HCT116 (cell line): ENCODE measurements around the gene UQCRC1. TPM values are rescaled to one million over a fixed set of nuclear protein-coding genes. Genes with fewer than 3 reads are reported as not detected.

Experiments
- ATAC-seq: fragments of 200-7000 bp; cut with Tn5 transposase; 2 replicates; pipeline ENCODE4 v1.9.1; 2020; ENCODE audit warnings: mild to moderate bottlenecking, moderate library complexity
- BruUV-seq: library from RNA; stranded (reverse); fragments of 400-500 nt; replicated peaks from 2 replicates; lab custom pipeline; 2021; lab: Mats Ljungman, UMichigan
- CTCF ChIA-PET: fragments of 300-600 bp; sonication (Branson Sonifier 250); formaldehyde crosslinking; loops from one replicate; lab custom pipeline; 2021; ENCODE audit warnings: antibody characterized with exemption; lab: Charles Lee
- POLR2A ChIA-PET: fragments of 300-600, 350-600 bp; sonication (Branson Sonifier 250); formaldehyde crosslinking; loops from one replicate; lab custom pipeline; 2021; ENCODE audit warnings: antibody characterized with exemption; lab: Charles Lee
- RAD21 ChIA-PET, 2 experiments: fragments of 300-600 bp; sonication (Branson Sonifier 250); formaldehyde crosslinking; loops; one replicate each; lab custom pipeline; 2023; ENCODE audit warnings: low total read pairs in 2 of 2; ENCODE audit not compliant: uncharacterized antibody in 2 of 2, unreplicated experiment in 2 of 2, low non-redundant PET in 1 of 2; lab: Charles Lee
- DNase-seq: peaks from one replicate; pipeline ENCODE4 v3.0.0-alpha.2; 2010; ENCODE audit warnings: low read depth, low spot score
- H2AFZ ChIP-seq: fragments of 200-600 bp; shearing (Covaris generic), sonication (generic); 2 replicates; pipeline ENCODE4 v1.6.1; 2017; ENCODE audit warnings: low read depth, mixed run types, mixed read lengths, antibody characterized with exemption, low read length; ENCODE audit not compliant: poor library complexity, severe bottlenecking
- H3K27ac ChIP-seq: 2 replicates; pipeline ENCODE4 v1.5.1; 2012; ENCODE audit warnings: low read depth, low read length
- H3K27me3 ChIP-seq: fragments of 200-600 bp; sonication (generic); 2 replicates; pipeline ENCODE4 v1.6.1; 2016; ENCODE audit warnings: mixed run types, low read length, mixed read lengths; ENCODE audit not compliant: insufficient read depth
- H3K36me3 ChIP-seq, 2 experiments: fragments of 200-500 bp in 1 of 2; fragments of 200-600 bp in 1 of 2; sonication (Bioruptor generic) in 1 of 2; sonication (generic) in 1 of 2; 2 replicates each; pipeline versions ENCODE4 v1.5.1 to v1.6.1; 2014 to 2016; ENCODE audit warnings: low read length in 2 of 2, inconsistent platforms in 1 of 2, mixed read lengths in 1 of 2, mixed run types in 1 of 2; ENCODE audit not compliant: insufficient read depth in 2 of 2, control insufficient read depth in 1 of 2
- H3K4me1 ChIP-seq, 2 experiments: fragments of 200-600 bp in 1 of 2; sonication (generic) in 1 of 2; 2 replicates each; pipeline versions ENCODE4 v1.5.1 to v1.6.1; 2012 to 2017; ENCODE audit warnings: low read length in 2 of 2, inconsistent platforms in 1 of 2, mild to moderate bottlenecking in 1 of 2, mixed read lengths in 1 of 2, mixed run types in 1 of 2, moderate library complexity in 1 of 2; ENCODE audit not compliant: insufficient read depth in 2 of 2, control insufficient read depth in 1 of 2
- H3K4me2 ChIP-seq: fragments of 200-600 bp; sonication (generic); 2 replicates; pipeline ENCODE4 v1.6.1; 2017; ENCODE audit warnings: mixed run types, low read length, mixed read lengths
- H3K4me3 ChIP-seq, 2 experiments: fragments of 200-600 bp in 1 of 2; sonication (generic) in 1 of 2; replicated peaks in 1 of 2; 2 replicates each; pipeline ENCODE4 v1.5.1; 2011 to 2016; ENCODE audit warnings: low read length in 2 of 2, control low read depth in 1 of 2, low read depth in 1 of 2, mild to moderate bottlenecking in 1 of 2, mixed read lengths in 1 of 2, mixed run types in 1 of 2
- H3K79me2 ChIP-seq: fragments of 200-600 bp; sonication (generic); 2 replicates; pipeline ENCODE4 v1.6.1; 2017; ENCODE audit warnings: mild to moderate bottlenecking, mixed run types, low read length, moderate library complexity, mixed read lengths; ENCODE audit not compliant: insufficient read depth
- H3K9ac ChIP-seq: fragments of 200-600 bp; sonication (generic); 2 replicates; pipeline ENCODE4 v1.6.1; 2016; ENCODE audit warnings: low read length, mixed read lengths
- H3K9me2 ChIP-seq: fragments of 200-600 bp; sonication (generic), shearing (Covaris generic); 2 replicates; pipeline ENCODE4 v1.6.1; 2017; ENCODE audit warnings: mixed run types, mild to moderate bottlenecking, moderate library complexity; ENCODE audit not compliant: insufficient read depth
- H3K9me3 ChIP-seq, 2 experiments: fragments of 200-500 bp in 1 of 2; fragments of 200-600 bp in 1 of 2; sonication (Bioruptor generic) in 1 of 2; sonication (generic) in 1 of 2; 2 replicates each; pipeline ENCODE4 v1.6.1; 2014 to 2017; ENCODE audit warnings: low read length in 2 of 2, mixed read lengths in 2 of 2, inconsistent platforms in 1 of 2, low read depth in 1 of 2, mild to moderate bottlenecking in 1 of 2, mixed run types in 1 of 2, moderate library complexity in 1 of 2; ENCODE audit not compliant: control insufficient read depth in 1 of 2, insufficient read depth in 1 of 2
- H4K20me1 ChIP-seq: fragments of 200-600 bp; sonication (generic), shearing (Covaris generic); 2 replicates; pipeline ENCODE4 v1.6.1; 2017; ENCODE audit warnings: mixed run types, mild to moderate bottlenecking, moderate library complexity; ENCODE audit not compliant: insufficient read depth
- ATF3 ChIP-seq: IDR thresholded peaks from 2 replicates; pipeline ENCODE4 v1.6.1; 2012
- CBX3 ChIP-seq: IDR thresholded peaks from 2 replicates; pipeline ENCODE4 v1.6.1; 2012; ENCODE audit warnings: low read depth
- CTCF ChIP-seq, 3 experiments: fragments of 200-600 bp in 1 of 3; sonication (generic) in 1 of 3; IDR thresholded peaks in 2 of 3; conservative IDR thresholded peaks in 1 of 3; 2 replicates each; pipeline ENCODE4 v1.5.1; 2012 to 2017; ENCODE audit warnings: low read depth in 2 of 3, low read length in 2 of 3, antibody characterized with exemption in 1 of 3, borderline replicate concordance in 1 of 3, control low read depth in 1 of 3, mild to moderate bottlenecking in 1 of 3, mixed read lengths in 1 of 3, mixed run types in 1 of 3, moderate library complexity in 1 of 3; ENCODE audit not compliant: insufficient read depth in 1 of 3
- ELF1 ChIP-seq: IDR thresholded peaks from 2 replicates; pipeline ENCODE4 v1.6.1; 2012; ENCODE audit warnings: low read depth, borderline replicate concordance
- EZH2 ChIP-seq: fragments of 200-600 bp; sonication (generic); IDR thresholded peaks from 2 replicates; pipeline ENCODE4 v1.6.1; 2017; ENCODE audit warnings: antibody characterized with exemption, mixed run types
- MAX ChIP-seq: IDR thresholded peaks from 2 replicates; pipeline ENCODE4 v1.6.1; 2012
- POLR2A ChIP-seq: IDR thresholded peaks from 2 replicates; pipeline ENCODE4 v1.7.0; 2011; ENCODE audit warnings: borderline replicate concordance; ENCODE audit not compliant: insufficient read depth, insufficient read length; ENCODE audit errors: extremely low read depth
- RAD21 ChIP-seq: IDR thresholded peaks from 2 replicates; pipeline ENCODE4 v1.6.1; 2012; ENCODE audit warnings: low read depth, mild to moderate bottlenecking
- SIN3A ChIP-seq: IDR thresholded peaks from 2 replicates; pipeline ENCODE4 v1.6.1; 2012; ENCODE audit warnings: low read depth
- SP1 ChIP-seq: IDR thresholded peaks from 2 replicates; pipeline ENCODE4 v1.6.1; 2012; ENCODE audit warnings: low read depth
- SRF ChIP-seq: IDR thresholded peaks from 2 replicates; pipeline ENCODE4 v1.6.1; 2012; ENCODE audit warnings: low read depth
- TCF7L2 ChIP-seq: IDR thresholded peaks from 2 replicates; pipeline ENCODE4 v1.7.0; 2011; ENCODE audit warnings: borderline replicate concordance, inconsistent platforms; ENCODE audit not compliant: insufficient read depth, insufficient read length; ENCODE audit errors: extremely low read depth
- ZBTB33 ChIP-seq: IDR thresholded peaks from 2 replicates; pipeline ENCODE4 v1.6.1; 2011; ENCODE audit warnings: mild to moderate bottlenecking, low read length, moderate library complexity; ENCODE audit not compliant: insufficient replicate concordance; ENCODE audit errors: extremely low read depth
- ZFX ChIP-seq: fragments of 450-650 bp; IDR thresholded peaks from 2 replicates; pipeline ENCODE4 v1.6.1; 2017
- intact Hi-C: fragments of 100-400 bp; cut with micrococcal nuclease; formaldehyde crosslinking; loops from 2 replicates; pipeline ENCODE4 v1.10.0; 2022
- total RNA-seq: library from RNA; stranded (reverse); gene quantifications from one replicate; pipeline ENCODE4 v1.2.1, GENCODE V29; 2021; ENCODE audit not compliant: unreplicated experiment

The UQCRC1 gene
- total RNA-seq, 1 experiment from 2014 or later, result 318 TPM

- peaks cover 8% of the 10 kb centered on the region; the same call in 1 of the 2 replicates for H3K79me2 ChIP-seq
- TF ChIP-seq SIN3A (no peak), SP1 (no peak), POLR2A (no peak), ZFX (no peak), ZBTB33 (no peak), RAD21 (no peak), CTCF (IDR thresholded peaks at IDR 0.05 in 2 of 3, conservative IDR thresholded peaks at IDR 0.05 in 1 of 3; ENCODE audit: borderline replicate concordance in 1 of 3, insufficient read depth in 1 of 3, low read depth in 2 of 3, low read length in 2 of 3) (no peak), ATF3 (no peak), ELF1 (no peak), TCF7L2 (no peak), MAX (no peak), CBX3 (no peak), SRF (no peak), EZH2 (no peak)
- BruUV-seq, result no TSS peak
- no peak for ATAC-seq
- no peak overlapping the region for H3K27ac ChIP-seq
- no peaks in the 10 kb centered on the region for H4K20me1 ChIP-seq
- RAD21 ChIA-PET, result no interaction called here
- peaks cover 2 to 8% of the 10 kb centered on the region in 2 experiments for H3K4me1 ChIP-seq
- no peak for DNase-seq
- intact Hi-C loops, result no loop called here
- POLR2A ChIA-PET, result interaction anchor here (1.1 kb wide), 1 partner anchor 12 kb away, joined by 3 read pairs; no protein-coding TSS in a partner anchor
- peaks cover 38 to 72% of the 10 kb centered on the region in 2 experiments for H3K36me3 ChIP-seq
- no peak overlapping the region for H2AFZ ChIP-seq
- CTCF ChIA-PET, result no interaction called here
- H3K9me3 ChIP-seq, result no peaks in the 10 kb centered on the region
- no peak overlapping the region for H3K4me3 ChIP-seq
- no peaks in the 10 kb centered on the region for H3K27me3 ChIP-seq
- H3K9ac ChIP-seq, result no peak overlapping the region
- no peak overlapping the region for H3K4me2 ChIP-seq
- H3K9me2 ChIP-seq, result no peaks in the 10 kb centered on the region
Measured at GRCh38 chr3:48600711-48601621, 8.5 kb downstream of the UQCRC1 start.
